HG02938 (cell line): ENCODE data around the gene FRY.

Source experiments
- ATAC-seq: cut with Tn5 transposase; IDR thresholded peaks from one replicate; pipeline ENCODE4 v1.9.1; 2021; ENCODE audit warnings: mild to moderate bottlenecking, moderate library complexity; ENCODE audit not compliant: unreplicated experiment

FRY gene

DNA sequence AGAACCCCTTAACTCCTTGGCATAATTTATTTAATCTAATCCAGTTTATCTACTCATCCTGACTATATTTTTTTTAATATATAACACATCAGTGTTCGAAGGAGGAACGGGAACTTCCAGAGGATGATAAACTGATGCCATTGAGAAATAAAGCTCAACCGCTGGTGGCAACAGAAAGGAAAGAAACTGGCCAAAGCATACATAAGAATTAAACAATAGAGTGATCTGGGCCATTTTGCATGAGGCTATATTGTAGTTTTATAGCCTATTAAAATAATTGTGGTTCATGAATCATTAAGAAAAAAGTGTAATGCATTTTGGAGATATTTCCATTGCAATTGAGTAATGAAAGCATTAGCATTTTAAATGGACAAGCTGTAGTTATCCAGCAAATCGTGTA, 94.2 kb downstream of the FRY start:
- ATAC-seq: no peak

DNA sequence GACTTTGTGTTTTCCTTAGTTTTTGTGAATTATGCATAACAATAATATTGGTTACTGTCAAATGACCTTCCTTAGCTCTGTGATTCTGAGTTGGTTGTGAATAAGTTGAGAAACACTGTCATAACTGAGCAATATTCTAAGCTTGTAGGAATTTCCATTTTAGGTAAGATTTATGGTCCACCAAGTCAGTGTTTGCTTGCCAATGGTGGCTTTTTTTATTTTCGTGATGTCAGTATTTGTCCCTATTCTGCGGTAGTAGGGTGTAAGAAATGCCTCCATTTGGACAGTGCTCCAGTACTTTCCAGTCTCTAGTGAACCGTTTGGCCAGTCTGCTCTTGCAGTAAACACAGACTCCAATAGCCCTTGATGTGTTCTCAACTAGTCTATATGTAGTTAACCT, 94.7 kb downstream of the FRY start:
- no peak for ATAC-seq

DNA sequence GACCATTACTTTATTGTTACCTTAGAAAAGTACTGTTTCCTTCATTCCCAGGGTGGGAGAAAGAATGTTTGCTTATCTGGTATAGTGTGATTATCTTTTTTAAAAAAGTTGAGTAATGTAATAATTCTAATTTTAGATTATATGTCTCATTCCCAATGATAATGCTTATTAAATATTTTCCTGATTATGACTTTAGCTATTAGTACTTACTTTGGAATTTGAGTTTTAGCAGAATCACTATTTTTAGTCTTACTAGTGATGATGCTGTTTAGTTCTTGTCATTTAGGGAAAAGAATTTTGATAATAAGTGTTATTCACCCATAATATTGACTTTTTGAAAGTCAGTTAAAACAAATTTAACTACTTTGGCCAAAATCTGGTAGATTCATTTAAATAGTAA, 95.2 kb downstream of the FRY start:
- no peak for ATAC-seq

DNA sequence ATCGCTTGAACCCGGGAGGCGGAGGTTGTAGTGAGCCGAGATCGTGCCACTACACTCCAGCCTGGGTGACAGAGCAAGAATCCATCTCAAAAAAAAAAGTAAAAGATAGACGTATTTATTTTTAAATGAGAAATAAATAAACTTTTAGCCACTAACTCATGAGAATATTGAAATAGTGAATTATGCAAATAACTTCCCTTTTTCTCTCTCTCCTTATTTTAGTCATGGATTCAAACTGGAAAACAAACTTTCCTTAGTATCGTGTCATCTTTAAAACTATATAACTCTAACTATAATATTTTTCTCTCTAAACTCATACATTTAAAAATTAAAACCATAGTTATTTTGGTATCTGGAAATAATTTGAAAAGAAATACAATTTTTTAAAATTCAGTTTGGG, 96.1 kb downstream of the FRY start:
- no peak for ATAC-seq

DNA sequence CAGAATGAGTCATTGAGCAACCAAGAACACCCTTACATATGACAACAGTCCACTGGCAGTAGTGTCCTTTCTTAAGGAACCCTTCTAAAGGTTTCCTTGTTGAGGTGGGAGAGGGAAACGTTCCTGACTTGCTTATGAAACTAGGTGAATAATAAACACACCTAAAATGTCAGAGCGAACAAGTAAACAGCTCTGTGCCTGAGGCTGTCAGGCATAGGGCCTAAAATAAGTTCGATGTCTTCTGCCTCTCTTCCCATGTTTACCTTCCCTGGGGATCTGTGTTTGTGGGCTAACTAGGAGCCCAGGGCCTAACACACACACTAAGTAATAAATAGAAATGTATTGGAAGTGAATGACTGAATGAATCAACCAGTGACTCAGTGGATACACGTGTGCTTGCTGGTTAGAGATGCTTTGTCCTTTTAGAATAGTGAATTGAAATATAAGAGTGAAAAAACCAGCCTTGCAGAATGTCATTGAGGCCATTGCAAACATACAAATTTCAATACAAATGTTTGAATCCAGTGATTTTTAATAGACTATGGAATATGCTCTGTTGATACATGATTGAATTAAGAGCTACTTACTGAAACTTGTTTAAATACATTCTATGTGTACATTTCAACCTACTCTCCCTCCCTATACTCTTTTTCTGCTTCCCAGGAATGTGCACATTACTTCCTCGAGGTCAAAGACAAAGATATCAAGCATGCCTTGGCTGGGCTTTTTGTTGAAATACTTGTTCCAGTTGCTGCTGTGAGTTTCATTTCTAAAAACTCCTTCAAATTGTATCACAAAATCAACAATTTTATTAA, 102.9 kb downstream of the FRY start:
- no peak for ATAC-seq

DNA sequence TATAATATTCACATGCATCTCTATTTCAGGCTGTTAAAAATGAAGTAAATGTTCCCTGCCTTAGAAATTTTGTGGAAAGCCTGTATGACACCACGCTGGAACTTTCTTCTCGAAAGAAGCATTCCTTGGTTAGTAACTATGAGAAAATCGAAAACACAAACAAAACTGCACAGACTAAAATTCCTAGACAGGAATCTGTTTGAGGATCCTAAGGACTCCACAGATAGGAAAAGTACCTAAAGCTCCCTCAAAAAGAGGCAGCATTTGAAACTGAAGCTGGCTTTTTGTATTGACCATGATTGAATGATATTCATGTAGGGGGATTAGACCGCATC, 103.4 kb downstream of the FRY start:
- ATAC-seq: no peak

DNA sequence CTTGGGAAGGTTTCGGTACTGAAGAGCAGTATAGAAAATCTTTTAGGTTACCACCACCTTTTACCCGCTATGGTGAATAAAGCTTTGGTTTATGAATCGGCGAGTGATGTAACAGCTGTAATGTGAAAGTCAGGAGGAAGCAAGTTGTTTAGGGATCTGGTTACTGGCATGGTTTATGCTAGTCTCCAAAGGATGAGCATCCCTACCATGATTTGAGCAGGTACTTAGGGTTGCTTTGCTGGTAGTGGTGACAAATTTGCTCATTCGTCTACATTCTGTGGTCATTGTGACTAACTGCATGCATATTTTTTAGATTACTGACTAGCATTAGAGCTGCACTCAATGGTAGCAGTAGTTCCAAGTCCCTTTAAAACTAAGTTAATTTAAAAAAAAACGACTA, 104.1 kb downstream of the FRY start:
- no peak for ATAC-seq

DNA sequence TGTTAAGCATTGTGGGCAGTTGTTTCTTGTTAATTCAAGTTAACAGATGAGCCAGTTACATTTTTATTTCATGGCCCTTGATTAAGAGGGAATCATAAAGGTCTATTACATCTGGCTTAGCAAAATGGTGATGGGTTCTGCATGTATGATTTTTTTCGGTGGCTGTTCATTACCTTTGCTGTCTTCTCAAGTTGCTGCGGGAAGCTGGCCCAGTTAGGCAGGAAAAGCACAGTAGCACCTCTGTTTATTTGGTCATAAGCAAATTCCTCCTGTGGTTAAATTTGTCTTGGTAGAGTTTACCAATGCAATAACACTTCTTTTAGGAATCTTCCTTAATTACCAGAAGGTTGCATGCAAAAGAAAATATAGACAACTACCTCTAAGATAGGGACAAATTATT, 104.5 kb downstream of the FRY start:
- no peak for ATAC-seq

DNA sequence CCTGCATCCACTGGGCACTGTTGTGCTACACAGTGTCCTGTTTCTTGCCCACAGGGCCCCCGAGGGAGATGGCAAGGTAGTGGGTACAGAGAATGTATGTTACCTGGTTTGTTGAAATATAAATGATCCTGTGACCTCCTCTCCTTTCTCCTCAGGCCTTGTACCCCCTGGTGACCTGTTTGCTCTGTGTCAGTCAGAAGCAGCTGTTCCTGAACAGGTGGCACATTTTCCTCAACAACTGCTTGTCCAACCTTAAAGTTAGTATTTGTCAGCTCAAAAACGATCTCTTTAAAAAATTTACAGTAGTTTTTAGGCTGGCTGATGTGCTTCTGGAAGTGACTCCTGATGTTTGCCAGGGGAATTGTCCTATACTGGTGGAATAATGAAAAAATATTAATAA, 105.1 kb downstream of the FRY start:
- ATAC-seq: no peak

DNA sequence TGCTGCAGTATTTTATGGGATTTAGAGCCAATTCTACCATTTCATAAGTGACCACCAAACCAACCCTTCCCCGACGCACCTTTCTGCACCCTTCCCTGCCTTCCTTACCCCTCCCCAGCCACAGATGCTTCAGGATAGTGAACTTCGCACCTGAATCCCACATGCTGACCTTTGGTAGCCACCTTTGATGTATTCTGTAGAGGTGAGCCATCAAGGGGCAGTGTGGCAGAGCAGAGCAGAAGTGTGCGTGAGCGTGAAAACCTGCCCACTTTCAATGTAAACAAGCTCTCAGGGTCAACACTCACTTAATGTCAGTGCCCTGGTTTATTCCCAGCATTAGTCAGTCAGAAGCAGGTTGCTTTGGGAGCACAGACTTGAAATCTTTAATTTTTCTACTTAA, 107.7 kb downstream of the FRY start:
- no peak for ATAC-seq

DNA sequence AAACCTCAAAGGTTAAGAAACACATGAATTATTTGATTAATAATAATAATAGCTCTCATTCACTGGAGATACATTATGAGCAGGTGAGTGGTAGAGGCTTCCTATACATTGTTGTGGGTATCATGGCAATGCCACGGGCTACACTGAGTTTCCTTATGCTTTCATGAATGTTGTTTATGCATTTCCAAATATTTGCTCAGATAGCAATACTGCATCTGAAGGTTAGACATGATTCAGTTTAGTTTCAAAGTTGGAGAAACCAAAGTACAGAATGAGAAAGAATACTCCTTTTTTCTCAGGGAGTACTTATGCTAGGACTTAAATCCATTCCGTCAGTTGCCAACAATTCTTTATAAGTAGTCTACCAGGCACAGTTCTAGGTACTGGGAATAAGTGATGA, 108.5 kb downstream of the FRY start:
- no peak for ATAC-seq

DNA sequence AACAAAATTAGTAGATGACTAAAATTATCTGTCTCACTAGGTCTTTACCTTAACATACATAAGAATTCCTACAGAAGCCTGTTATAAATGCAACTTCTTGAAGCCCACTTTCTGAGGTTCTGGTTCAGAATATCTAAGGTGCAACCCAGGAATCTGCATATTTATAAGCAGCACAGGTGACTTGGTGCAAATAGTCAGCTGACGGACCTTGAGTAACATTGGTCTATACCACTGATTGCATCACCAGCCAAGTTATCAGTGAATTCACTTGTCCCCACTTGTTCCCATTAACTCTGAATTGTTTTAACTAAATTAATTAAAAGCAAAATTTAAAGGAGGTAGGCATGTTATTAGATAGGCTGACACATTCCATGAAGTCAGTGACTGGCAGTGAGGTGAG, 109.9 kb downstream of the FRY start:
- ATAC-seq: no peak

DNA sequence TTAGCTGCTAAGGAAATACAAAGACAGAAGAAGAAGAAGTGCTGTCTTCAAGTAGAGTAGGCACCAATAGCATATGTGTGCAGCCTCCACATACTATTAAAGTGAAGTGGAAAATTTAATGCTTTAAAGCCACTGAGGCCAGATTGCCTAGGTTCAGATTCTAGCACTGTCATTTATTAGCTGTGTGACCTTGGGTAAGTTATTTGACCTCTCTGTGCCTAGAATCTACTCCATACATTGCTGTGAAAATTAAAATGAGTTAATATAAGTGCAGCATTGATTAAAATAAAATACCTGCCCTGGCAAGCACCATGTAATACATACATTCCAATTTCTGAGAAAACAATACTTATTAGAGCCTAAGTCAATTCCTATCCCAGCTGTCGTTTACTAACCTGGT, 110.5 kb downstream of the FRY start:
- no peak for ATAC-seq

DNA sequence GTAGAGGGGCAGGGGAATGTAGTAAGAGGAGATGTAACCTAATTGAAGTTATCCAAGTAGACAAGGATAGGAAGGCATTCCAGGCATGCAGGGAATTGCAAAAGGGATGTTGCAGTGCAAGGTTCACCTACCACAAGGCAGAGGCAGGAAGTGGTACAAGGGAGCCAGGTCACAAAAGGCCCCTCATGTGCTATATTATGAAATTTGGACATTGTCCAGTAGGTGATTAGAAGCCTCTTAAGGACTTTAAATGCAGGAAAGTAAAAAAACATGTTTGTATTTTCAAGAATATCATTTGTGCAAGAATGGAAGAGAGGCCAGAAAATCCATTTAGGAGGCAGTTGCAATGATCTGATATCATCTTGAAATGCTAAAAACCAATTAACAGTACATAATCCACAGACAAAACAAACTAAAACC, 111.4 kb downstream of the FRY start:
- ATAC-seq: no peak

DNA sequence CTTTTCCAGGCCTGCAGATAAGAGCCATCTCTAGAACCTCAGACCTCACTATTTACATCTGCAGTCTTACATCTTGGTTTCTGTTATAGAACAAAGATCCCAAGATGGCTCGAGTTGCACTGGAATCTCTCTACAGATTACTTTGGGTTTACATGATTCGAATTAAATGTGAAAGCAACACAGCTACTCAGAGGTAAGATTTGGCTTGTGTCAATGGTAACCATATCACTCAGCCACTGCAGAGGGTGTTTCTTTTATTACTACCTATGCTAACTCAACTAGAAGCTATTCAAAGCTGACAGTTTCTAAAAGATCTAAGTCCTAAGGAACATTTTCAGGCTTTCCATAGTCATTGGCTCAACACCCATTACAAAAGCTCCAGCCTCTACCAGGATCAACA, 115.6 kb downstream of the FRY start:
- ATAC-seq: no peak

DNA sequence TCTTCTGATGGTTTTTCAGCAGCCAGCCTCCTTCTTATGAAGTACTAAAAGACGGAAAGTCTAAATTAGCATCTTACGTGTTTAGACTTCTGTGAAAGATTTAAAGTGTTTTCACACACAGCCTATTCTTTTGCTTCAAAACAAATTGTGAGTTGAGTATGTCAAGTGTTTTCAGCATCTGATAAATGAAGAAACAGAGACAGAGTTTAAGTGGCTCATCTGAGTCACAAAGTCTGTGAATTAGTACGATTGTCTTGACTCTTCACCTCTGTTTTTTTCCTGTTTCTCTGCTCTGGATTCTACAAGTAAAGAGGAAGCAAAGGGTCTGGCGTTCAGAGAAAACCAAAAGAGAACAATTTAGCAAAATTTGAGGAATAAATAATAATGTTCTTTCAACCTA, 116.4 kb downstream of the FRY start:
- ATAC-seq: no peak

DNA sequence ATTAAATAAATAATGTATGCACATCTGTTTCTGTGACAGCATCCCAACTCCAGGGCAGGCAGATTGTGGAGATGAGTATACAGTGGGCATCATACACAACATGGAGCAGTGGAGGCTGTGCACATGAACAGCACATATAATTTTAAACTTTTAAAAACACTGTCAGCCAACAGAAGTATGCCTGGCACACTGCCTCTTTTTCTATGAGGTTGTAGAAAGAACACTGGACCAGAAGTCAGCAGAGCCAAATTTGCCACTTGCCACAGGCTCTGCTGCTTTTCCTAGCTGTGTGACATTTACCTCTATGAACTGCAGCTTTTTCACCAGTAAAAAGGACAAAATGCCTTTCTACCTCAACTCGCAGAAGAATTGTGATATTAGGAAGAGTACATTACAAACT, 118.7 kb downstream of the FRY start:
- no peak for ATAC-seq

DNA sequence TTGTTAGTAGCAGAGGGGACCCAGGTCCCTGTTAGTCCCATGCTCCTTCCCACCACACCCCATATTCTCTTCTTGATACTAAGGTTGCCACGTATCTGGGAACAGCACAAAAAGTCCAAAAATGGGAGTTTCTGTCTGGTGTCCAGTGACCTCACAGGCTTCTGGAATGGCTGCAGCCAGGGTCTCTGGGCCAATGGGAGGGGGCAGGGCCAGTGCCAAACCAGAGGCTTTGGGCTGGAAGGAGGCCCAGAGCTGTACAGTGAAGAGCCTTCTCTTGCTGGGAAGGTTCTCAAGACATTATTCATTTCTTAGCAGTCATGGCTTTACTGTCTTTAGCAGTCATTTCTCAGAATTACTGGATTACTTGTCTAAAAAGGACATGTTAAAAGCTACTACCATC, 119.2 kb downstream of the FRY start:
- no peak for ATAC-seq

DNA sequence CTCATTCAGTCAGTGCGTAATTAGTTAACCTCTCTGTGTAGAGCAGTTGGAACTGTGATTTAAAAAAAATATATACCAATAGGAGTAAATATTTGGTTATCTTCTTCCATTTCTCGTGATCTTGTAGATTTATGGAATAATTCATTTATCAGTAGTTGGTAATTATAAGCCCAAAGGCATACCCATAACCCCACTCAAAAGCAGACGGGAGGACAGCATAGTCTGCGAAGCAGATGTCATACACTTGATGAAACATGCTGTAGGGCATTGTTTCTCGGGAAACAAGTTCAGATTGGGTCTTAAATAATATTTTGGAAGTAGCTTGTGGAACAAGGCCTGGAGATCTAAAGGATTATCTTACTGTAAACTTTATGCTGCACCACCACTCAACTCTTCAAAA, 119.7 kb downstream of the FRY start:
- ATAC-seq: no peak

DNA sequence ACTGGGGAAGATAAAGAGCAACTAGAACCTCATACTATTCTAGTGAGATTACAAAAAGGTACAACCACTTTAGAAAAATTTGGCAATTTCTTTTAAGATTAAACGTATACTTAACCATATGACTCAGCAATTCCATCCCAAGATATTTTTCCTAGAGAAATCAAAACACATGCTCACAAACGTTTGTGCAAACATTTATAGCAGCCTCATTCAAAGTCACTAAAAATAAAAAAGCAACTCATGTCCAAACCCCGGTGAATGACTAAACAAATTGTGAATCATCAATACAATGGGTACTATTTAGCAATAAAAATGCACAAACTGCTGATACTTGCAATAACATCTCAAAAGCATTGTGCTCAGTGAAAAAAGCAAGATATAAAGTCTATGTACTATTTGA, 121.5 kb downstream of the FRY start:
- no peak for ATAC-seq

DNA sequence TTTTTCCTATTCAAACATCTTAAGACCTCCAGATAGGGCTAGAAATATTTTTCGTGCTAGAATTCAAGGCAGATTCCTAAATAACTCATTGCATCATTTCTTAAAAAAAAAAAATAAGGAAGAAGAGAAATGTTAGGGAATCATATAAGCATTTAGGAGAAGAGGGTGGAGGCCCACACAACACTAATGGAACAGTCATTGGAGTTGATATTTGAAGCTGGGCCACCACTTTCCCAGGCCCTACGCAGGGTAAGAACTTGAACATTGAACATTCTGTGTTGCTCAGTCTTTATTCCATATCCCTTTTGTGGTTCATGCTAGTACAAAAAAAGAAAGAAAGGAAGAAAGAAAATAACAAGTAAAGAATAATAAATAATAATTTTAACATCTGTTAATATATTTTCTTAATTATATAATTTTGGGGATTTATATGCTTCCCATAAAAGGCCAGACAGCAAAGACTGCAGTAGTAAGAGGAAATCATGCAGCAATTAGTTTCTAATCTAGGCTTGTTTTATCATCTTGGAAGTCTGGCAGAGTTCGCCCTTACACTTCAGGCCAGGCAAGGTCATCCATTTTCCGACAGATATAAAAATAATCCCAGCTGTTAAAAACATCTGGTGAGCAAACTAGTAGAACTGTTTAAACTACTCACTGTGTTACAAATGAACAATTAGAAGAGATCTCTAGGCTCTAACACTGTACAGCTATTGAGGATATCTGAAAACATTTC, 127.7 kb downstream of the FRY start:
- ATAC-seq: no peak

DNA sequence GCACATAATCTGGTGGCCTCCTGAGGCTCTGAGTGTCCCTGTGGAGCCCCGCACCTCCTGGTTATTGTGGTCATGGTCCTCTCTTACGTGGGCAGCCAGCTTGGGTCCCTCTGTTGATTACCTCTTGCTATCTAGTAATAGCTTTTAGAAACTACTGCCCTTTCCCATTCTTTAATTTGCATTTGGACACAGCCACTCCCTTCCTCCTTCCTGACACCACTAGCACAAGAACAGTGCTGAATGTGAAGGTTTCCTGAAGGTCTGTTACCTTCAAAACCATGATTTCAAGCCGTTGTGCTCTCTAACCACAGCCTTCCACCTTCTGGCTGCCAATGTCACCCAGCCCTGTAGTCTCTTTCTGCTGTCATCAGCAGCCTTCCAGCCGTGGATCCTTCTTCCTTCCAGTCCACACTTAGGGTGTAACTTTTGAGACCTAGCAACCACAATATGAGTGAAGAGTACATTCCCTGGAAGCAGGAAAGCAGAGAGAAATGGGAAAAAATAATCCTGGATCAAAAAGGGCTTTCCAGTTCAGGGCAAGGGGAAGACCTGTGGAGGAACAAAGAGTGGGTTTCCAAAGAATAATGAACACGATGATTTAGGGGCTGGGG, 130.9 kb downstream of the FRY start:
- ATAC-seq: no peak
